ENCODE results near the gene LRRFIP1. TPM values are rescaled to one million over a fixed set of nuclear protein-coding genes. Genes with fewer than 3 reads are reported as not detected.

The LRRFIP1 gene
- total RNA-seq, 1 experiment from 2014 or later = 21.5 TPM

DNA sequence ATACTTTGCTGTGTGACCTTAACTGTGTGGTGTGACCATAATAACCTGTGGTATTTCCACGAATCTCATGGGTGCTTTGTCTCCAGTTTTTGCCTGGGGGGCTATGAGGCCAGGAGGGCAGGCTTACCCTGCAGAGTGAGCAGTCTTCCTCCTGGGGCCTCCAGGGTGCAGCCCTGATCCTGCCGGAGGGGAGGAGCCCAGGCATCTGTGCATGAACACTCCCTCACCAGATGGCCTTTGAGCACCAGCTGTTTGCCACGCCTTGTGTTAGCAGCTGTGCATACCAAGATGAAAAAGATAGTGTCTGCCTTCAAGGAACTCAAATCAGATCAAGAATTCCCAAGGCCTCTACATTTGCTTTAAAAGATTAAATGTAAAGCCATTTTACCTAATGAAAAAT is 96.2 kb downstream of the LRRFIP1 start:
- DNase-seq (ENCODE audit: low spot score) = peak; percentile 61

DNA sequence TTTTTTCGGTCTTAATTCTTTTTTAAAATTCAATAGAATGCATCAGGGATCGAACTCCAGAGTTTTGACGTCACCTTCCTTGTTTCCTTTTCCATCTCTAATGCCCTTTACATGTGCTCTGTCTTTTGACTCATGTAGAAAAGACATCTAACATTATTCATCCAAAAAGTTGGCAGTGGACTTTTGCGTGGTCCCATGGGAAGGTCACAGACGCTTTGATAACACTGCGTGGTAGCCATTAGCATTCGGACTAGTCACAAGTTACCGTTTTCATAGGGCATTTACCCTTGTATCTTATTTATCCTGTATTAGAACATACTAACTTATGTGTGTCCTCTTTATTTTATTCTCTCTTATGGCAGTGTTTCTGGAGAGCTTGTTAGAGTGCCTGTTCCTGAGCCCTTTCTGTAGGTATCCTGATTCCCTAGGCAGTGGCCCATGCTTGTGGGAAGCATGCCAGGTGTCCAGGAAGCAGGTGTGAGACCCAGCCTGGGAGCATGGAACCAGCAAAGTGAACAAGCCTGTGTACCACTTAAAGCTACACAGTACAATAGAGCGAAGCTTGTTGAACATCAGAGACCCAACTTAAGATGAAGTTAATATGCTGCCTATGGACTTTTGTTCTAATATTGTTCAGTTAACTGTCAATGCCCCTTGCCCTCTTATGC is 97.6 kb downstream of the LRRFIP1 start:
- no peak for DNase-seq (ENCODE audit: low spot score)

DNA sequence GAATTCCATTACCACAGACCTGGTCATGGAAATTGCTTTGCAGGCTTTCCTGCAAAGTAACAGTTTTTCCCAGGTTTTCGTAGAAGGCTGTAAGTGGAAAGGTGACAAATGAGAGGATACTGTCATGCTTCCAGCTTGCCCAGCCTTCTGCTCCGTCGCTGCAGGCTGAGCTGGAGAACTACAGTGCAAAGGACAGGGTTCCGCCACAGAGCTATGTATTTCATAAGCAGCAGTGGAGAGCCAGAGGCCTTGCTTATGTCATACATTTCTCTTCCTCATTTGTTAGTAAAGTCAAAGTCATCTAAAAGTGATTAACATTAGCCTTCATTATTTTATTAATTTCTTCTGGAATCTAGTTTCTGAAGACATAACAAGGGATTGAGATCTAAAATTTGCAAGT is 98.3 kb downstream of the LRRFIP1 start:
- no peak for DNase-seq (ENCODE audit: low spot score)

DNA sequence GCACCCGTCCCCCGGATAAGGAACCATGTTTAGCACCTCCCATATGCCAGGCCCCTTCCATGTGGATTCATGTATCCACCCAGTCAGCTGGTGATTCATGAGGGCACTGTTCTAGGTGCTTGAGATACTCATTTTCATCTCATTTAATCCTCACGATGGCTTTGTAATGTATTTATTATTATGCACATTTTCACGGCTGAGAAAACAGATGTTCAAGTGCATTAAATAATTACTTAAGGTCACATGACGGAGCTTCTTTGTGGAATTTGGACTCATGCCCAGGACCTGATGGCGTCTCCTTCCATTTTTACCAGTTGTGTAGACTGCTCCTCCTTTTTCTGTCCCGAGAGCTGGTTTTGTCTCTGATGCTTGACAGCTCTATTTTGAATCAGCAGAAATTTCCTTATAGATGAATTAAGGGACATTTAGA is 99.0 kb downstream of the LRRFIP1 start:
- DNase-seq (ENCODE audit: low spot score) = peak; percentile 45

DNA sequence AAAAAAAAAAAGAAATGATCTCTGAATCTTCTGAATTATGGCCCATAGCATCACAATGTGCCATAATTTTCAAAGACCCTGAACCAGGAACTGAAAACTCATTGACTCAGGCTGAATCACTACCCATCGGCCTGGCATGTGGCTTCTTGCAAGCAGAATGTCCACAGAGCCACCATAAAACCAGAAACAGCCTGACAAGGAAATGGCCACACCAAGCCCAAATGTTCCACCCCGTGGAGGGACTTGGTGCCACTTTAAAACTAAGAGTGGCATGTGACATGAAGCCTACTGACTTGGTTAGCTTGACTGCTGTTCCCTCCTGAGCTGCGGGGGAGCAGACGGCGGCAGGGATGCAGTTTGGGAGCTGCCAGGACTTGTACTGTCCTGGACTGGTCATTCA is 100.0 kb downstream of the LRRFIP1 start:
- no peak for DNase-seq (ENCODE audit: low spot score)

DNA sequence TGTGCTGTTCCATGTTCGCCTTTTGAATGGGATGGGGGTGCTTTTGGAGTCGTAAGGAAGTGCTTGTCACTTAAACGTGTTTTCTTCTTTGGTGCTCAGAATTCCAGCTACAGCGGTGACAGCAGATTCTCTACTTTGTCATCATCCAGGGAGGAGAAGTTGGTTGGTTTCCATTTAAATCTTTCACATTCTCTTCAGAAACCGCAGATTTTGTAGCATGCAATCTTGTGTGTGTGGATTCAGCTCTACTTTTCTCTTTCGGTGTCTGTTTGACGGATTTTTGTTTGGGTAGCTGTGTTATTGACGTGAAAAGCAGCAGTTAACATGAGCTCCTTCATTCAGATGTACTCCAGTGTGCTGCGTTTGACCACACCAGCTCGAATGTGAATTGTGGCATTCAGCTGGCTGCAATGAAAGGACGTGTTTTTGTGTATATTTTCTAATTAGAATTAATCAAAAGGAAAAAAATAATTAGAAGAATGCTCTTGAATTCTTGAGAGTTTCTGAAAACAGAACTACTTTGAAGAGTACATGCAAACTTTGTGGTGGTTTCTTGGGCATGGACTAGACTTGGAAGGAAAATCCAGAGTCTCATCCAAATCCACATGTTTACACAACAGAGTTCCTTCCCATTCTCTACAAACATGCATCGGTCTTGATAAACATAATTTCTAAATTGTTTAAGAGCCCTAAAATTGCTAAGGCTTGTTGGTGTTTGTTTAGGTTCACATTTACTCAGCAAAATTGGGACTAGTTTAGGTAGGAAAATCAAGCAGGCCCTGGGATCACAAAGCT is 102.5 kb downstream of the LRRFIP1 start:
- peak; percentile 29 for DNase-seq (ENCODE audit: low spot score)

DNA sequence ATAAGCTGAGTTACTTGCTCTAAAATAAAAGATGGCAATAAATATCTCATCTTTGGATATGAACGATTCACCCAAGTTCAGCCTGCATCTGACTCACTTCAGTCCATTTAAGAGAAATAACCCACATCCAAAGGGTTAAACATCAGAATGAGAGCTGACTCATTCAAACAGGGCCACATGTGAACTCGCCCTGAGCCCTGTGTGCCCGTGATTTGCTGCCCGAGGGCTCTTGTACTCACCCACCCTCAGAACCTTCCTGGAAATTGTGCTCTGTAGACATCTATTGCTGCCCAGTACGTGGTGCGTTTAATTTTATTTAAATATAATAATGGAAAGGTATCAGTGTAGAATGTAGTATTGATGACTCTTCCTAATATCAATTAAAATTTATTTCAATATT is 104.3 kb downstream of the LRRFIP1 start:
- peak; percentile 85 for DNase-seq (ENCODE audit: low spot score)

DNA sequence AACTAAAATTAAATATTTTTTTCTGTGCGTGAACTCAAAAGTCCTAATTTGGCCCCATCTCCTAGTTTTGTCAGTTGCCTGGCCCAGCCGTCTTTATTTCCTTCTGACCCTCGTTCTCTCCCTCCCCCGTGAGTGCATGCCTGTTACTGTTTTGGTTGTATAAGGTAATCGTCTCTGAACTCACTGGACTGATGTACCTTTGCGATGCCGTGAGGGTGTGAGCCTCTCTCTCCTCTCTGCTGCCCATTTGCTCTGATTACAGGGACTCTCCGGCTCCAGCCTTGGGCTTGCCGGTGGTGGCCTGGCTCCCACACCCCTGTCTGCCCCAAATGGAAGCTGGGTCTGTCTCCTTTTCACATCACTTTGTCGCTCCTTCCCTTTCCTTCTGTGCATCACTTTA is 104.7 kb downstream of the LRRFIP1 start:
- no peak for DNase-seq (ENCODE audit: low spot score)

DNA sequence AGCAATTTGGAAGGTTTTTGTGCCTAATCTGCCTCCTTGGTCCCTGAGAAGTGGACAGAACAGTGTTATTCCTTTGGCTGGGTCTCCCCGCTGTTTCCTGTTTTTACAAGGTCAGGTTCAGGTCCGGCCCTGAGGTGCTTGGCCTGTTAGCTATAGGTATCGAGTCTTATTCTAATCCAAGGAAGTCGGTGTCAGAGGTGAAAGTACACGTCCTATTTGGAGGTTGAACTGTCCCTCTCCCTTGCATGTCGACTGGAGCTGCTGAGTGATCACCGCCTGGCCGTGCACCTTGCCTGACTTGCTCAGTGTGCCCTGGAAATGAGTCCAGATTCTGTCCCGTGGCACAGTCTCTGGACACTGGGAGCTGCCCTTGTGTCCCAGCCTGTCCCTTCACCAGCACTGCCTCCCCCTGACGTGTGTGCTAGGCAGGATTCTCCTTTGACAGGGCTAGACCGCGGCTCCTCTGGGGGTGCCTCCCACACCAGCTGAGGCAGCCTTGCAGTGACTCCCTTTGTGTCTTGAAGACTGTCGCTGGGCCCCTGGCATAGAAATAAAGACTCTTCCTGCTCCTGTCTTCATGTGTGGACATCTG is 105.5 kb downstream of the LRRFIP1 start:
- DNase-seq (ENCODE audit: low spot score) = no peak

DNA sequence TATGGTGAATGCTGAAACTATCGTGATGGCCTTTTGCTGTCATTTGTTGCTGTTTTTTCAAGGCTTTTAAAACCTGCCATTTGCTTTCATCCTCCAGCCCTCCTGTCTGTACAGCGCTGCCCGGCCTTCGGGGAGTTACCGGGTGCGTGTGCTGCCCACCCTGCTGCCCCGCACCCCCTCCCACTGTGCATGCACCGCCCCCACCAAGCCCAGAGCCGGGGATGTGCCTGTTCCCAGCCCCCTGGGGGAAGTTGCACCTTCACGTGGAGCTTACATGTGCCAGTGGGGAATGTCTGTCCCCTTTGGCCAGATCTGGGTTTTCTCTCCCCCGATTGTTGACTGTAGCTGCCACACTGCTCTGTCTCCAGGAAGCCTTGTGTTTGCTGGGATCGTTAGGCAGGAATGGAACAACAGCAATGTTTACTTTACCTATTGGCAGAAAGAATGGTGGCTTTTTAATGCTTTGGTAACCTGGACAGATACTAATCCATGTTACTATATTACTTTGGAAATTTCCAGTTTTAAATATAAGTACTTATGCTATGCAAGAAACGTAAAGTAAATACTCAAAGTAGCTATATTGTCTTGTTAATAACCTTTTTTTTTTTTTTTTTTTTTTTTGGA is 106.4 kb downstream of the LRRFIP1 start:
- peak; percentile 34 for DNase-seq (ENCODE audit: low spot score)

DNA sequence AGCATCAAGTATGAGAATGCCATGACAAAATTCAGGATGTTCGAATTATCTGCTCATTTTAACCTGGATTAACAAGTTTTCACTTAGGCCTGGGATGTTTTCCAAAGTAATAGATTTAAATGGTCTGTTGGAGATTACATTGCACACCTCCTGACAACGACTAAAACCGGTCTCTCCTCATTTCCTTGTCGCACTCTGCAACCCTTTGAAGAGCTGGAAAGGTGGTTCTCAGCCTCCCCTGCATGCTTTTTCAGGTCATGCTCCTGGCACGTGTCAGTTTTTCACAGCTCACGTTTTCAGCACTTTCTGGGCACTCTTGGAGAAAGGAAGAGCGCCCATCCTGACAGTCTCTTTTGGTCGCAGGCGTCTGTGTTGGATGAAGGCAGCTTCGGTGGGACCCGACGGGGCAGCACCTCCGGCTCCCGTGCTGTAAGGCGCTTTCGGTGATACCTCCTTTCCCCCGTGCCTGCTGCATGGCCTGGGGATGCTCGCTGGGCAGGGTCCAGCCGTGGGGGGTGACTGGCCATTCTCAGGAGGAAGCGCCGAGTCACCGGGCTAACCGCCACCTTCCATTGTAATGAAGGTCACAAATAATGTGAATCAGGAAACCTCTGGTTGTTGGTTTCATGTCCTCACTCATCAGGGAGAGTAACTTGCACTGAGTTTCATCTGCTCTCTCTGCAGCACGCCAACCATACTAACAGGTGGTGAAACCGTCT is 107.7 kb downstream of the LRRFIP1 start:
- no peak for DNase-seq (ENCODE audit: low spot score)

DNA sequence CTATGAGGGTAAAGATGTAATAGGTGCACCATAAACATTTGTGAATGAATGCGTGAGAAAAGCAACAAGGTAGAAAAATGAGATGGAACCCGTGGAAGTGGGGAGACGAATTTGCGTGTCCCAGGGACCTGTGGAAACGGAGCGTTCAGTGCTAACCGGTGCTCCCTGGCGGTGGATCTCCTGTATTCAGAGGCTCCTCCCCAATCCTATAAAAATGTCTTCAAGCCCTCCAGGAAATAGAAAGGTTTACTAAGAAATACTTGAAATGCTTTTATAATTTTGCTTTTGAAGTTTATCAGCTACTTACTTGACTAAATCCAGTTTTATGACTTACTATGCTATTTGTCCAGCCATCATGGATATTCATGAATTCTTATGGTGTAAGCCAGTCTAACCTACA is 108.4 kb downstream of the LRRFIP1 start:
- DNase-seq (ENCODE audit: low spot score) = no peak

DNA sequence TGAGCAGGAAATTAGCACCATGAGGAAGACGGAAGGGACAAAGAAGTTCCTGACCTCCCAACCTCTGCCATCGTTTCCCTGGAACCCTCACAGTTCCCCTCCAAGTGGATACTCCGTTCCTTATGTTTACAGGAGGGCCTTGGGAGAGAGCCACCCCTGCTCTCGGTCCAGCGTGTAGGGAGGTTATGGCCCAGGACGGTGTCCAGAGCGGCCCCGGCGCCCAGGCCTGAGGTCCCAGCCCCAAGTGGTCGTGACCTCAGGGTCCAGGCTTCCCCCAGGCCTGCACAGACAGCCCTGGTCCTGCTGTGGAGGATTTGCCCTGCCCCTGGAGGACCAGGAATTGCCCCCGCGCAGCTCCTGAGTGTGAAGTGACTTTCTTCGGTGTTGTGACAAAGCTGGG is 109.4 kb downstream of the LRRFIP1 start:
- no peak for DNase-seq (ENCODE audit: low spot score)

DNA sequence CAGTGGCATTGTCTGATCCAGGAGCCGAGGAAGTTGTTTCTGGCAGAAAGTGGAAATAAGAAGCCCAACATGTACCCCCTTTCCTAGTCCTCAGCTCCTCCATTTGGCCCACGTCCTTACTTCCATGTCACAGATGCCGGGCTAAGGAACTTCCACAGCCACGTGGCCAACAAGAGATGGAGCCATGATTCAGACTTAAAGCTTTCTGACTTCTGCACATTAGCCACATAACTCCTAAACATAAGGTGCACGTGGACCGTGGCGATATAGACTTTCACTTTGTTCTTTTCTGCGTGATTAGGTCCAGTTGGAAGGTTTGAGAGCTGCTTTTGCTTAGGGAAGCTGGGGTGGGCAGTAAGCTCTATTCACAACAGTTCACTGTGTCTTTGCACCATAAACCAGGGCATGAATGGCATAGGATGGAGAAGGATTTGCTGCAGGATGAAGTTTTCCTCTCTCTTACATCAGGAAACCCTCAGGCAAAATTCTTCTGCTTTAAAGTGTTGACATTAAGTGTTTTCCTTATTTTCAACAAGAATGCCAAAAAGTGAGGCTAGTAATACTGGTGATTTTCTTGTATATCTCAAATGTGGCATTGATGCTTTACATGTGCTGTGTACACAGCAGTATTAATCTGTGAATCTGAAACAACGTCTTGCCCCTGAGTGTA is 109.9 kb downstream of the LRRFIP1 start:
- DNase-seq (ENCODE audit: low spot score) = no peak

DNA sequence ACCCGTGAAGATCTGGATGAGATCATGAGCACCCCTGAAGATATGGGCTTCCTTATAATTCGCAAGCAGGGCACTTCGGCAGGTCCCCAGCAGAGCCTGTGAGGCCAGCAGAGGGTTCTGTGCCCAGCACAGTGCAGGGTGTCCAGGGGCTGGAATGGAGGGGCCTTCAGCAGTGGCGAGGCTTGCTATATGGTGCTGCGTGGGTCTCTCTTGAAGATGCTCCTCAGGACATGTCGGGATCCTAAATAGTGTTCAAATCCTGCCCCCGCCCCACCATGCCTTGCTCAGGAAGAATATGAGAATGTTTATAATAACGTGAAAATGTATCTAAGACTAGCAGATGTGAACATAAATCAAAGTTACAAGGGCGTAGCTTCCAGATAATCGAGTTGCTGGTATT is 110.9 kb downstream of the LRRFIP1 start:
- DNase-seq (ENCODE audit: low spot score) = no peak

DNA sequence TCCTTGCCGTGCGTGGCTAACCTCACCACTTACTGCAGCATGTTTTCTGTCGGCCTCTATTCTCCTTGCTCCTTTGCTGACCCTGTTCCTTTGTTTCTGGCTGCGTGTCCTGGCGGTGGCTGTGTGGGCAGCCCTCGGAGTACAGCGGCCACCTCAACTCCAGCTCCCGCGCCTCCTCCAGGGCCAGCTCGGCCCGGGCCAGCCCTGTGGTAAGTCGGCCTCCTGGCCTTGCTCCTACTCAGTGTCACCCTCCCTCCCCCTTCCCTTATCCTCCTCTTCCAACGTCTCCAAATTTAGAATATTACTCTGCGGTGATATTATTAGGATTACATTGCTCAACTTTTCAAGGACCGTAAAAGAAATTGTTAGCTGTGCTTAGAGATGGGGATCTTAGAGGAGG is 111.7 kb downstream of the LRRFIP1 start:
- no peak for DNase-seq (ENCODE audit: low spot score)

DNA sequence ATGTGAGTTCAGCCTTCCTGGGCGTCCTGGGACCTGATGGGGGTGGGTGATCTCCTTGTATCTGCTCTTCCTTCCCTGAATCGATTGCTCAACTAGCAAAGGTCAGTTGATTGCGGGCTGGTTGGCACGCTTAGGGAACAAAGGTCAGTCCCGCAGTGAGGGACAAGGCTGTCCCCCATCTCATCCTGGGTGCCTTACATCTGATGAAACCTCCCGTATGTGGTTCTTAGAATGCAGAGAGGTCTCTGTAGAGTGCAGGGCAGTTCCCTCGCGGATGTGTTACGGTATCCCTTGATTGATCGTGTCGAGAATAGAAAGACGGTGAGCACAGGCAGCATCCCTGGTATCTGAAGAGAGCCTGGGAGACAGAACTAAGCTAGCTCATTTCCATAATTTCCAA is 114.8 kb downstream of the LRRFIP1 start:
- no peak for DNase-seq (ENCODE audit: low spot score)

DNA sequence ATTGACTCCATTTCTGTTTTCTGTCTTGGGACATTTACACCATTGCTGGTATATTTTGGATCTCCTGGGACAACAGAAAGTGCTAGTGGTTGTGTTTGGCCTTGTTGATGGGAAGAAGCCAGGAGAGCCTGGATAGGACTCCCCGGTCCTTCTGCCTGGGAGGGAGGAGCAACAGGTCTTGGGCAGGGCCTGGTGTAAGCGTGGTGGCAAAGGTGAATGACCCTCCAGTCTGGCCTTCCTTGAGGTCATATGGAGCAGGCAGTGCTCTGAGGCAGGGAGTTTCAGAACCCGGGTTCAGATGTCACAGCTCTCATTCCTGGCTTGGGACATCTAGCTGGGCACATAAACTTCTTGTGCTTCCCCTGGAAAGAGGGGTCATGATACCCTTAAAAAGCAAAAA is 115.2 kb downstream of the LRRFIP1 start:
- DNase-seq (ENCODE audit: low spot score) = no peak

DNA sequence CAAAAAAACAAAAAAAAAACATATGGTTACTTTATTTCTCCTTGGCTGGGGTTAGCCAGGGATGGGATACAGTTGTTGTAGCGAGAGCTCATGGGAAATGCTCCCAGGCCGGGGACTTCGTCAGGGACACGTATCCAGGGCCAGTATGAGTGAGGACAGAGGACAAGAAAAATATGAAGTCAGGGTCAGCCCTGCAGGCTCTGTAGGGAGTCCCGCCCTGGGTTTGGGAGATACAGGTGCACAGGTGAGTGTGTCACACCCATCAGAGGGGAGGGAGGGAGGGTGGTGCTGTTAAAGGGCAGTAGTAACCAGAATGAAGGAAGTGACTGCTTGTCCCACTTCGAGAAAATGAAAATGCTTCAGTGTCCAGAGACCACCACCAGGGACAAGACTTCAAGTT is 115.6 kb downstream of the LRRFIP1 start:
- no peak for DNase-seq (ENCODE audit: low spot score)

DNA sequence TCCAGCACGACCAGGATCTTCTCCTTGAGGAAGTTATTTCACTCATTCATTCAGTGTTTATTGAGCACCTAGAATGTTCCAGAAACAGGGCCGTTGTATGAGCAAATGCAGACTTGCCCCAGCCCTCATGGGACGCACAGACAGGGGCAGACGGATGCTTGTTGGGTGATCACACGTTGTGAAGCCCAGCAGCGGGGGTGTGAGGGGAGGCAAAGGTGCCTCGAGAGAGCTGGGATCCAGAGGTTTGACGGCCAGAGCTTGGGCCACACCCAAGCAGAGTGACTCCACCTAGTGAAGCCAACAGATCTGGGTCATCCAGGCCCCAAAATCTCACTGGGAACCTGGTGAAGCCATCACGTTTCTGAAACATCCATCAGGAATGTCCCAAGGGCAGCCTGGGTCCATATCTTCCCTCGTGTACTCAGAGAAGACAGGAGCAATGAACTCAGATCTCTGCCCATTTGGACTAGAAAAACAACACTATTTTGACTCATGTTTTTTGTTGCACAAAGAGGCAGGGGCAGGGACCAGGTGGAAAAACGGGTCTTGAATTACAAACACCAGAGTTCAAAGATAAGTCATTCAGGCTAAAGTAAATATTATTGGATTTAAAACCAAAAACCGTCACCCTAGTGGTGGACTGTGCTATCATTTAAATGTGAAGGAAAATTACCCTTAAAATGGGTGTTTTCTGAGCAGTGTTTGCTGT is 116.3 kb downstream of the LRRFIP1 start:
- no peak for DNase-seq (ENCODE audit: low spot score)

DNA sequence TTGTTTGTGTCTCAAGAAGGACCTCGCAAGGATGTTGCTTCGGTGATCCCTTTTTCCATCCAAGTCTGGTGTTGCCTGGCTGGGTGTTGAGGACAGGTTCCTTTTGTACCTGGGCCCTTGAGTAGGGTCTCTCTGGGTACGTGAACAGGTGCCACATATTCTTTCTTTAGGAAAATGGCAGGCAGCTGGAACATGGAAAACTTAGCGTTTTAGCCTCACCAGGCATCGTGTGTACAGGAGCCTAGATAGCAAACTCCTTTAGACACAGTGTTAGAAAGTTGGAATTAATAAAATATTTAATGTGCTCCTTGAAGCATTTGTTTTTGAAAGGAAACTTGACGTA is 116.9 kb downstream of the LRRFIP1 start:
- DNase-seq (ENCODE audit: low spot score) = no peak
